Thyroid gland (tissue), 4 donors: ENCODE measurements around the gene SLC7A5. TPM values are rescaled to one million over a fixed set of nuclear protein-coding genes. Genes with fewer than 3 reads are reported as not detected.
"Not testable (repeated sequence)": the region's sequence is repeated elsewhere in the genome, so short reads cannot be mapped to it uniquely, and the experiment has no call there.

Source experiments
- DNase-seq, 2 donors: peaks; one replicate each; pipeline ENCODE4 v3.0.0-alpha.2; 2019
- H3K27ac ChIP-seq, 3 donors: fragments of 200-600 bp; sonication (generic); 1 replicate in 2 of 3; 2 replicates in 1 of 3; pipeline ENCODE4 v1.5.1; 2016 to 2019; ENCODE audit warnings: mild to moderate bottlenecking in 1 of 3, moderate library complexity in 1 of 3
- H3K27me3 ChIP-seq: fragments of 200-600 bp; sonication (generic); one replicate; pipeline ENCODE4 v1.5.1; 2019
- H3K36me3 ChIP-seq, 2 donors: fragments of 200-600 bp; sonication (generic); one replicate each; pipeline ENCODE4 v1.5.1; 2016 to 2019
- H3K4me1 ChIP-seq, 2 donors: fragments of 200-600 bp; sonication (generic); one replicate each; pipeline ENCODE4 v1.5.1; 2017 to 2019
- H3K4me3 ChIP-seq, 3 donors: fragments of 200-600 bp; sonication (generic); replicated peaks in 1 of 3; 1 replicate in 2 of 3; 2 replicates in 1 of 3; pipeline ENCODE4 v1.5.1; 2016; ENCODE audit warnings: mild to moderate bottlenecking in 1 of 3
- H3K9me3 ChIP-seq: fragments of 200-600 bp; sonication (generic); one replicate; pipeline ENCODE4 v1.5.1; 2017
- CTCF ChIP-seq, 6 experiments: fragments of 200-600 bp in 3 of 6; fragments of 450-650 bp in 3 of 6; sonication (generic) in 3 of 6; IDR thresholded peaks; one replicate each; pipeline ENCODE4 v1.5.1; 2016 to 2019; ENCODE audit warnings: antibody characterized with exemption in 6 of 6, mild to moderate bottlenecking in 2 of 6, inconsistent platforms in 1 of 6, moderate library complexity in 1 of 6
- POLR2A ChIP-seq, 2 donors: fragments of 450-650 bp; IDR thresholded peaks; one replicate each; pipeline ENCODE4 v1.6.1; 2017; ENCODE audit warnings: antibody characterized with exemption in 2 of 2, mild to moderate bottlenecking in 2 of 2, moderate library complexity in 1 of 2
- WGBS, 2 donors: methylation state at CpG; one replicate each; pipeline ENCODE4 v1.1.5; 2017; 5-methylcytosine and 5-hydroxymethylcytosine counted together
- intact Hi-C: fragments of 100-400 bp; cut with DNase I; formaldehyde crosslinking; loops from one replicate; pipeline ENCODE4 v1.15.1; 2023
- total RNA-seq, 4 donors: library from RNA; depleted of rRNA; stranded (reverse); fragments of >200 nt; gene quantifications; one replicate each; pipeline ENCODE4 v1.2.3, GENCODE V29; 2016

SLC7A5 gene
- total RNA-seq, 4 donors from 2014 or later, result 1.1 to 5.2 (median 2.2) TPM

GRCh38 chr16:87821376-87822107, 47.8 kb downstream of the SLC7A5 start:
- Histone ChIP-seq H3K36me3 (no peaks in the 10 kb centered on the region), H3K4me3 (no peak overlapping the region), H3K27me3 (no peaks in the 10 kb centered on the region), H3K27ac (no peak overlapping the region), H3K9me3 (no peaks in the 10 kb centered on the region), H3K4me1 (no peaks in the 10 kb centered on the region)
- TF ChIP-seq POLR2A (IDR thresholded peaks at IDR 0.05), result no peak
- no peak for TF ChIP-seq CTCF (IDR thresholded peaks at IDR 0.05)
- no peak for DNase-seq
- intact Hi-C loops, result no loop called here
- WGBS, 2 donors, result 49 to 75% methylated on average over 11 to 13 of the region's 18 CpGs

GRCh38 chr16:87819983-87820382, 49.3 kb downstream of the SLC7A5 start:
- no peak for DNase-seq
- no peak overlapping the region for H3K4me3 ChIP-seq
- TF ChIP-seq POLR2A (IDR thresholded peaks at IDR 0.05) (no peak), CTCF (IDR thresholded peaks at IDR 0.05) (no peak)
- no peaks in the 10 kb centered on the region for H3K9me3 ChIP-seq
- no peaks in the 10 kb centered on the region for H3K4me1 ChIP-seq
- WGBS, 2 donors, result 81 to 89% methylated on average over 8 to 17 of the region's 17 CpGs
- intact Hi-C loops, result no loop called here
- no peaks in the 10 kb centered on the region for H3K36me3 ChIP-seq
- H3K27me3 ChIP-seq, result no peaks in the 10 kb centered on the region
- no peak overlapping the region for H3K27ac ChIP-seq

- TF ChIP-seq CTCF (IDR thresholded peaks at IDR 0.05) (no peak), POLR2A (IDR thresholded peaks at IDR 0.05) (no peak)
- H3K36me3 ChIP-seq, result no peaks in the 10 kb centered on the region
- H3K27ac ChIP-seq, result no peak overlapping the region
- H3K4me1 ChIP-seq, result no peaks in the 10 kb centered on the region
- intact Hi-C loops, result no loop called here
- no peaks in the 10 kb centered on the region for H3K27me3 ChIP-seq
- no peak for DNase-seq
- no peaks in the 10 kb centered on the region for H3K9me3 ChIP-seq
- WGBS, 2 donors, result 90 to 91% methylated on average over 11 to 14 of the region's 15 CpGs
- H3K4me3 ChIP-seq, result no peak overlapping the region
Measured at GRCh38 chr16:87819282-87819681, 50.0 kb downstream of the SLC7A5 start.

GRCh38 chr16:87818533-87819161, 50.7 kb downstream of the SLC7A5 start:
- intact Hi-C loops, result no loop called here
- Histone ChIP-seq H3K9me3 (no peaks in the 10 kb centered on the region), H3K4me1 (no peaks in the 10 kb centered on the region), H3K4me3 (no peak overlapping the region), H3K27me3 (no peaks in the 10 kb centered on the region), H3K27ac (no peak overlapping the region), H3K36me3 (no peaks in the 10 kb centered on the region)
- WGBS, 2 donors, result 91 to 95% methylated on average over 13 to 15 of the region's 16 CpGs
- DNase-seq, result no peak
- TF ChIP-seq POLR2A (IDR thresholded peaks at IDR 0.05) (no peak), CTCF (IDR thresholded peaks at IDR 0.05) (no peak)

- Histone ChIP-seq H3K9me3 (no peaks in the 10 kb centered on the region), H3K4me1 (no peaks in the 10 kb centered on the region), H3K4me3 (no peak overlapping the region), H3K36me3 (no peaks in the 10 kb centered on the region), H3K27ac (no peak overlapping the region), H3K27me3 (no peaks in the 10 kb centered on the region)
- WGBS, 2 donors, result 94 to 99% methylated on average over 8 of the region's 8 CpGs
- intact Hi-C loops, result no loop called here
- no peak for DNase-seq
- no peak for TF ChIP-seq POLR2A (IDR thresholded peaks at IDR 0.05)
- TF ChIP-seq CTCF (IDR thresholded peaks at IDR 0.05), result no peak
Measured at GRCh38 chr16:87817910-87818309, 51.4 kb downstream of the SLC7A5 start.

GRCh38 chr16:87817370-87817769, 51.9 kb downstream of the SLC7A5 start:
- H3K9me3 ChIP-seq, H3K4me3 ChIP-seq, DNase-seq, H3K4me1 ChIP-seq, intact Hi-C loops, H3K36me3 ChIP-seq, H3K27ac ChIP-seq, H3K27me3 ChIP-seq: not testable (repeated sequence)
- WGBS, 2 donors, result 91 to 95% methylated on average over 7 of the region's 7 CpGs
